Colonic mucosa (tissue), 4 donors: ENCODE data around the gene CREB1. TPM values are rescaled to one million over a fixed set of nuclear protein-coding genes. Genes with fewer than 3 reads are reported as not detected.

Experiments
- DNase-seq: peaks from one replicate; pipeline ENCODE4 v3.0.0-alpha.2; 2020
- H3K27ac ChIP-seq: fragments of 200-600 bp; one replicate; pipeline ENCODE4 v1.8.0; 2021
- H3K27me3 ChIP-seq: fragments of 200-600 bp; one replicate; pipeline ENCODE4 v1.8.0; 2021
- H3K36me3 ChIP-seq: fragments of 200-600 bp; one replicate; pipeline ENCODE4 v1.8.0; 2021
- H3K4me1 ChIP-seq: fragments of 200-600 bp; one replicate; pipeline ENCODE4 v1.8.0; 2021; ENCODE audit warnings: mild to moderate bottlenecking
- H3K4me3 ChIP-seq: fragments of 200-600 bp; one replicate; pipeline ENCODE4 v1.8.0; 2021
- H3K9ac ChIP-seq, 2 donors: one replicate each; pipeline ENCODE4 v1.7.0; 2013; ENCODE audit warnings: control low read depth in 2 of 2, low read depth in 2 of 2, low read length in 2 of 2
- H3K9me3 ChIP-seq: fragments of 200-600 bp; one replicate; pipeline ENCODE4 v1.8.0; 2021
- intact Hi-C: fragments of 100-400 bp; cut with DNase I; formaldehyde crosslinking; loops from one replicate; pipeline ENCODE4 v1.14.1; 2022
- total RNA-seq, 2 donors: library from RNA; stranded (reverse); fragmentation: NEBNext Ultra II Directional in 1 of 2; extraction: Animal tissue kit (Norgen Biotek cat#: 25700) in 1 of 2; gene quantifications; one replicate each; pipeline ENCODE4 v1.2.1, GENCODE V29; 2021
- TF ChIP-seq, protein P1 (sequence below): fragments of 200-600 bp; IDR thresholded peaks from one replicate; pipeline ENCODE4 v1.8.0; 2022; ENCODE audit warnings: antibody characterized with exemption, mild to moderate bottlenecking
- donor health status: healthy.
- donor health status: DM: no; HTN: no; CAD: no.
- donor health status: DM: no; HTN: no; CAD: no.

The CREB1 gene
- total RNA-seq, 2 donors from 2014 or later = 46.0 to 55.4 TPM

- H3K4me1 ChIP-seq = no peaks in the 10 kb centered on the region
- intact Hi-C loops = no loop called here
- H3K9ac ChIP-seq = no peak overlapping the region
- no peaks in the 10 kb centered on the region for H3K9me3 ChIP-seq
- DNase-seq = no peak
- H3K36me3 ChIP-seq = no peaks in the 10 kb centered on the region
- H3K27ac ChIP-seq = no peak overlapping the region
- no peaks in the 10 kb centered on the region for H3K27me3 ChIP-seq
- no peak overlapping the region for H3K4me3 ChIP-seq
- TF ChIP-seq, protein P1, sequence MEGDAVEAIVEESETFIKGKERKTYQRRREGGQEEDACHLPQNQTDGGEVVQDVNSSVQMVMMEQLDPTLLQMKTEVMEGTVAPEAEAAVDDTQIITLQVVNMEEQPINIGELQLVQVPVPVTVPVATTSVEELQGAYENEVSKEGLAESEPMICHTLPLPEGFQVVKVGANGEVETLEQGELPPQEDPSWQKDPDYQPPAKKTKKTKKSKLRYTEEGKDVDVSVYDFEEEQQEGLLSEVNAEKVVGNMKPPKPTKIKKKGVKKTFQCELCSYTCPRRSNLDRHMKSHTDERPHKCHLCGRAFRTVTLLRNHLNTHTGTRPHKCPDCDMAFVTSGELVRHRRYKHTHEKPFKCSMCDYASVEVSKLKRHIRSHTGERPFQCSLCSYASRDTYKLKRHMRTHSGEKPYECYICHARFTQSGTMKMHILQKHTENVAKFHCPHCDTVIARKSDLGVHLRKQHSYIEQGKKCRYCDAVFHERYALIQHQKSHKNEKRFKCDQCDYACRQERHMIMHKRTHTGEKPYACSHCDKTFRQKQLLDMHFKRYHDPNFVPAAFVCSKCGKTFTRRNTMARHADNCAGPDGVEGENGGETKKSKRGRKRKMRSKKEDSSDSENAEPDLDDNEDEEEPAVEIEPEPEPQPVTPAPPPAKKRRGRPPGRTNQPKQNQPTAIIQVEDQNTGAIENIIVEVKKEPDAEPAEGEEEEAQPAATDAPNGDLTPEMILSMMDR = no peak
Observed at GRCh38 chr2:207504513-207505170, 25.1 kb upstream of the CREB1 start.

- H3K27ac ChIP-seq = no peak overlapping the region
- no peaks in the 10 kb centered on the region for H3K4me1 ChIP-seq
- H3K36me3 ChIP-seq = no peaks in the 10 kb centered on the region
- no peak for DNase-seq
- intact Hi-C loops = no loop called here
- H3K9me3 ChIP-seq = no peaks in the 10 kb centered on the region
- no peak overlapping the region for H3K9ac ChIP-seq
- TF ChIP-seq, protein P1 = no peak
- no peak overlapping the region for H3K4me3 ChIP-seq
- H3K27me3 ChIP-seq = no peaks in the 10 kb centered on the region
Observed at GRCh38 chr2:207505171-207505570, 24.6 kb upstream of the CREB1 start.

GRCh38 chr2:207505728-207506127 lies 24.0 kb upstream of the CREB1 start:
- no peak overlapping the region for H3K27ac ChIP-seq
- no peak for DNase-seq
- no peaks in the 10 kb centered on the region for H3K9me3 ChIP-seq
- no peaks in the 10 kb centered on the region for H3K27me3 ChIP-seq
- H3K36me3 ChIP-seq = no peaks in the 10 kb centered on the region
- H3K4me1 ChIP-seq = no peaks in the 10 kb centered on the region
- TF ChIP-seq, protein P1 = no peak
- intact Hi-C loops = no loop called here
- H3K4me3 ChIP-seq = no peak overlapping the region
- H3K9ac ChIP-seq = no peak overlapping the region

GRCh38 chr2:207506426-207506825 lies 23.3 kb upstream of the CREB1 start:
- Histone ChIP-seq H3K9ac (no peak overlapping the region), H3K27me3 (no peaks in the 10 kb centered on the region), H3K27ac (no peak overlapping the region), H3K9me3 (no peaks in the 10 kb centered on the region), H3K36me3 (no peaks in the 10 kb centered on the region), H3K4me3 (no peak overlapping the region), H3K4me1 (no peaks in the 10 kb centered on the region)
- no peak for DNase-seq
- intact Hi-C loops = no loop called here
- TF ChIP-seq, protein P1 = no peak

- TF ChIP-seq, protein P1 = no peak
- Histone ChIP-seq H3K4me1 (no peaks in the 10 kb centered on the region), H3K27me3 (no peaks in the 10 kb centered on the region), H3K27ac (no peak overlapping the region), H3K36me3 (no peaks in the 10 kb centered on the region), H3K9ac (no peak overlapping the region), H3K9me3 (no peaks in the 10 kb centered on the region), H3K4me3 (no peak overlapping the region)
- intact Hi-C loops = no loop called here
- DNase-seq = no peak
Observed at GRCh38 chr2:207510148-207510547, 19.6 kb upstream of the CREB1 start.
